GM12892 (cell line): ENCODE results near the gene SLC38A9.

Experiments
- POLR2A ChIP-seq: IDR thresholded peaks from 2 replicates; pipeline ENCODE4 v1.6.1; 2011; ENCODE audit warnings: low read depth, low read length, control low read depth
- POLR2AphosphoS5 ChIP-seq: IDR thresholded peaks from 2 replicates; pipeline ENCODE4 v1.6.1; 2011; ENCODE audit warnings: low read depth, low read length, control low read depth

GRCh38 chr5:55682071-55682470 is 30.1 kb downstream of the SLC38A9 start:
- TF ChIP-seq POLR2AphosphoS5 = no peak
- TF ChIP-seq POLR2A = no peak
